IPS-18c (cell line): Measurements from ENCODE around the gene ATP8A1.
"Not testable (repeated sequence)": the region's sequence is repeated elsewhere in the genome, so short reads cannot be mapped to it uniquely, and the experiment has no call there.

ENCODE experiments used
- H3K4me3 ChIP-seq: 2 replicates; pipeline ENCODE4 v1.7.0; 2013; ENCODE audit warnings: low read depth, mild to moderate bottlenecking, low read length, moderate library complexity; ENCODE audit not compliant: insufficient read depth
- H3K9me3 ChIP-seq: one replicate; pipeline ENCODE4 v1.6.1; 2013; ENCODE audit warnings: mild to moderate bottlenecking, low read length, moderate library complexity; ENCODE audit not compliant: control insufficient read depth, insufficient read depth

ATP8A1 gene

DNA sequence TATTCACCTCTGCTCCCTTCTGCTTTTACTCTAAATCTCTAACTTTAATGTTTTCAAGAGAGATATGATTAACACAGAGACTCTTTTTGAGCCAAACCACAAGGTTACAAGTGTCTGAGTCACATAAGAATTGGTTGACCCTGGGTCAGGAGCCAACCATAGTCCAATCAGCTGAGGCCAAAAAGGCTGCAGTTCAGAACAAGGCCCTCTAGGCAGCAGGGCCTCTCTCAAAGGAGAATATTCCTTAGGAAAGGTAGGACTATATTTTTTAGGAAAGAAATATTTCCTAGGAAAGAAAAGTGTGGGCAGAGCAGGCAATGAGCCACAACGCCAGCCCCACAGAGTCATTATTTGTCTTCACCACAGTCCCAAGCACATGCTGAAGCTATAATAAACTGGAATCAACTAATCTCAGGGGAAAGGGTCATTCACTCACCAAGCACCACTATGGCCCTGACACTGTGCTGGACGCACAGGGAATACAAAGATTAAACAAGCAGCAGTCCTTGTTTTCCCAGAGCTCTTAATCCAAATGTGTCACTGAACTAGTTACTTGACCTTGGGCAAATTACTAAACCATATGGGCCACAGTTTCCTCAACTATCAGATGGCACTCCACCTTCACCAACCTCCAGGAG is 2.2 kb downstream of the ATP8A1 start:
- H3K4me3 ChIP-seq = no peak overlapping the region
- peaks cover 4% of the 10 kb centered on the region for H3K9me3 ChIP-seq

- Histone ChIP-seq H3K4me3 (no peak overlapping the region), H3K9me3 (peaks cover 4% of the 10 kb centered on the region)
Measured at GRCh38 chr4:42653626-42654560, 3.0 kb downstream of the ATP8A1 start.

DNA sequence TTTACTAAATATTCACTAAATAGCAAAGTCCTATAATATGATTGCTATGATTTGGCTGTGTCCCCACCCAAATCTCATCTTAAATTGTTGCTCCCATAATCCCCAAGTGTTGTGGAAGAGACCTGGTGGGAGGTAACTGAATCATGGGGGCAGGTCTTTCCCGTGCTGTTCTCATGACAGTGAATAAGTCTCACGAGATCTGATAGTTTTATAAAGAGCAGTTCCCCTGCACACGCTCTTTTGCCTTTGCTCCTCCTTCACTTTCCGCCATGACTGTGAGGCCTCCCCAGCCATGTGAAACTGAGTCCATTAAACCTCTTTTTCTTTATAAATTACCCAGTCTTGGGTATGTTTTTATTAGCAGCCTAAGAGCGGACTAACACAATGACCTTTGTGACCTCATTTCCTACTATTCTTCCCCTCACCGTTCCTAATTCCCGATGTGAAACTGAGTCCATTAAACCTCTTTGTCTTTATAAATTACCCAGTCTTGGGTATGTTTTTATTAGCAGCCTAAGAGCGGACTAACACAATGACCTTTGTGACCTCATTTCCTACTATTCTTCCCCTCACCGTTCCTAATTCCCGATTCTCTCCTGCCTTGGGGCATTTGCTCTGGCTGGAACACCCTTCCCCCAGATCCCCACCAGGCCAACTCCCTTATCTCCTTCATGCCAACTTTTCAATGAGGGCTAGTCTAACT is 4.2 kb downstream of the ATP8A1 start:
- not testable (repeated sequence) for H3K4me3 ChIP-seq, H3K9me3 ChIP-seq

- no peaks in the 10 kb centered on the region for H3K9me3 ChIP-seq
- no peak overlapping the region for H3K4me3 ChIP-seq
Measured at GRCh38 chr4:42649870-42650269, 7.0 kb downstream of the ATP8A1 start.

GRCh38 chr4:42646999-42647541 is 9.8 kb downstream of the ATP8A1 start:
- Histone ChIP-seq H3K9me3 (no peaks in the 10 kb centered on the region), H3K4me3 (no peak overlapping the region)

DNA sequence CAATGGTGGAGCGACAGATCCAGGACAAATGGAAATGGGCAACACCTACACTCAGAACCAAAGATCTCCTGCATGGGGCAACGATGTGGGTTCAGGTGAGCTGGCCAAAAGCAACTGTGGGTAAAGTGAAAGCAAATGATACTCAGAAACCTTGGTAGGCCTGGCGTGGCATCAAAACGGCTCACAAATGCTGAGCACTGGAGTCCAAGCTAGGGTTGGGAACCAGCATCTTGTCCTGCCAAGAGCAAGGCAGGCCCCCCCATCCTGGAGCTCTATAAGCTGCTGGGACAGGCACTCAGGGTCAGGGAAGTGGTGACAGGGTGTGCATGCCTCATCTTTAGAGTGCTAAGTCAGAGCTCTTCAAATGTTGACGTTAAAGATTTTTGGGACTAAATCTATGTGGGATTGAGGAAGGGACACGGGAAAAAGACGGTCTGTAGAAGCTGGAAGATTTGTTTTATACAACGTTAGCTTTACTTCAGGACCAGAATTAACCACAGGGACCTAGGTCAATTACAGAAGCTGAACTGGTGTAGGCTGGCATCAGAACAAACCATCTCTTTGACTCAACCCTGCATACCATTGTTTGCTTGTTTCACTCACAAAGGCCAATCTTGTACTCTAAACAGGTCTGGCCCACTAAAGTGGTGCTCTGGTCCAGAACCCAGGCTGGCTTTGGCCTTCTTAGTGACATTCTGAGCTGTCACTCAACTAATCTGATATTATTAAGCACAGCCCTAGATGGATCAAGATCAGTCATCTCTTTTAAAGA is 10.7 kb downstream of the ATP8A1 start:
- no peaks in the 10 kb centered on the region for H3K9me3 ChIP-seq
- no peak overlapping the region for H3K4me3 ChIP-seq

DNA sequence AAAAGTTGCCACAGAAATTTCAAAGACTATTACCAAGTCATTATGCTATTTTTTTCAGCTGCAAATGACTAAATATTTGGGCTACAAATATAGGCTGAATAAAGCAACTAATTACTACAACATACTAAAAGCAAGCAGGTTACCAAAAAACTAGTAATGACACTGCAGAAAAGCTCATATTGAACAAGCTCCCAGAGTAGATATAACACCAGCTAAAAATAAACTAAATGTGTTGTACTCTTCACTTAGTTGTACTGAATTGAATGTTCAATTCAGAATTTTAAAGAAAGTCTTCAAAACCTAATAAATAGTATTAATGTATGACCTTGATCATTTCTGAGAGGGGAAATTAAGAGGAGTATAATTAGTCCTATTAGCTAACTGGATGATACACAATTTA is 12.0 kb downstream of the ATP8A1 start:
- H3K4me3 ChIP-seq = no peak overlapping the region

DNA sequence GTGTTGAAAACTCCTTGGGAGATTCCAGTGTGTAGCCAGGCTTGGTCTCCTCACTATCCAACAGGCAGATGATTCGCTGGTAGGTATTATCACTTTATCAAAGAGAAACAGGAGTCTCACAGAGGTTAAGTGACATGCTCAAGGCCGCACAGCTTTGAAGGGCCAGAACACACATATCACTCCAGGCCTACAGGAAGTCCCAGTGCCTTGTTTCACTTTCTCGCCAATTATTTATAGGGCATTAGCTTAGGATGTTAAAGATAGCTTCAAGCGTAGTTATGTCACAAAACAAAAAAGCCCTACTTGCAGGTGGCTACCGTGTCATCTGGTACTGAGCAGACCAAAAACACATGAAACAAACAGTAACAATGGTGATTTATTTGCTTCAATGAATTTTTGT is 13.2 kb downstream of the ATP8A1 start:
- Histone ChIP-seq H3K9me3 (no peaks in the 10 kb centered on the region), H3K4me3 (no peak overlapping the region)

More for the DNA sequence above, 12.0 kb downstream of the ATP8A1 start:
- H3K9me3 ChIP-seq = no peaks in the 10 kb centered on the region

DNA sequence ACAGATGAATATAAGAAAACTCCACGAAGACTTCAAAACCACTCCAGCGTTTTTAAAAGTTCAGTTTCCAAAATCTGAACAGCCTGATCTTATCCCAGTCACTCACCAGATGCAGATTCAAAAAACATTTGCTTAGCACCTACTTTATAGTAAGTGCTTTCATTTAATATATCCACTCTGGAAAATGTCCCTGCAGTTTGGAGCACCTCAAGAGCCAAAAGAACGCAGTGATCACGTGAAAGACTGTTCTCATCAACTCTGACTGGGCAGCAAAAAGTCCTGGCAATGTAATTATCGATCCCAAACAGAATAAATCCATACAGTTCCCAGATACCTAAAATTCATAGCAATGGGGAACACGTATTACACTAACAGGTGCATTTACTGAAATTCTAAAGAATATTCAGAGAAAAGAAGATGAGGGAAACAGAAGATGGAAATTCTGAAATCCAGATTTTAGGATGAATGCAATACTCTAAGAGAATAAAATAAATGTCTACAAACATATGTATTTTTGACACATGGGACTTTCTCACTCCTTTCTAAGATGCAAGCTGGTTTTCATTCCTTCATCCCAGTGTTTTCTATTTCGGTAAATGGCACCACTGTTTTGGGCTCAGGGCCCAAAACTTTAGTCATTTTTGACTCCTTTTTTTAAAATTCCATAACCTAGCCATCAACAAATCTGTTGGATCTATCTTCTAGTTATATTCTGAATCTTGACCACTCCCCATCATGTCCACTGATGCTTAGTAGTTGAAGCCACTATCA is 13.9 kb downstream of the ATP8A1 start:
- Histone ChIP-seq H3K4me3 (no peak overlapping the region), H3K9me3 (no peaks in the 10 kb centered on the region)

DNA sequence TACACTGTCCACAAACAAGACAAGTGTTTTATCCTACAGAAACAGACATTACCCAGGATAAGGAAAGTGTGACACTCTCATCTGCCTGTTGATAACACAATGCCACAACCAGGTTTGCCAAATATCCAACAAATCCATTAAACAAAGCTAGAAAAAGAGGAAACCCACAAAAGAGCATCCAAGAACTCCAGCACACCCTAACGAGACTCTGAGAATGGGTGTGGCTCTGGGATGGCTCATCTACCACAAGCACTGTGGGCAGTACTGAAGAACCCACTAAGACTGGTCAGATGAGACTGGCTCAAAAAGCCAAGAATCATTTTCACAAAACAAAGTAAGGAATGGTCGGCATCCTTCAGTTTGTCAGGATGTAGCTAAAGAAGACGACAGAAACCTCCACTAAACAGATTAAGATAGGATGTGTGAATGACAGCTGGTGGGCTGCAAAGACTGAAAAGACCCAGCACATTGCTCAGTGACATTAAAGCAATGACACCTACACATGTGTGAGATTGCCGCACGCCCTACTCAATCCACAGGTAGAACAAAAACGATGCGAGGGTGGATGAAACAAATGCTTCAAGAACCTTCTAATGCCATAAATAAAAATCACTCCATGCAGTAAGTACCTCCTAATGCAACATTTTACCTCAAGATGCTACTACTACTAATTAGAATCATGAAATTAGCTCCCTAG is 14.7 kb downstream of the ATP8A1 start:
- Histone ChIP-seq H3K4me3 (no peak overlapping the region), H3K9me3 (no peaks in the 10 kb centered on the region)

DNA sequence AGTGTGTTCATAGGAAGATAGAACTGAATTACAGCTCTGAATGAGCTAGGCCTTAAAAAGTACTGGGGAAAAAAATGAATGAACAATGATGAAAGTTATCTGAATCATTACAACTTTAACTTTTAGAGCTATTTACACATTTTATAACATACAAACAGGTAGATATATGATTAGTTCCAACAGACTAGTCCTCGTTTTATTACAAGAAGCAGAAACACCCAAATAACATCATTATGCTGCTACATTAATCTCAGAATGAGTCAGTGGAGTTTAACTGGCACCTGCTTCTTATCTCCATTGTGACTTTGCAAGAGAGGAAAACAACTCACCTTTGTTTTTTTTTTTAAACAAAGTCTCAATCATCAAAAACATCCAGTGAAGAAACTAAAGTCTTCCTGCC is 15.2 kb downstream of the ATP8A1 start:
- Histone ChIP-seq H3K4me3 (no peak overlapping the region), H3K9me3 (no peaks in the 10 kb centered on the region)

- Histone ChIP-seq H3K9me3 (no peaks in the 10 kb centered on the region), H3K4me3 (no peak overlapping the region)
Measured at GRCh38 chr4:42641161-42641560, 15.7 kb downstream of the ATP8A1 start.

DNA sequence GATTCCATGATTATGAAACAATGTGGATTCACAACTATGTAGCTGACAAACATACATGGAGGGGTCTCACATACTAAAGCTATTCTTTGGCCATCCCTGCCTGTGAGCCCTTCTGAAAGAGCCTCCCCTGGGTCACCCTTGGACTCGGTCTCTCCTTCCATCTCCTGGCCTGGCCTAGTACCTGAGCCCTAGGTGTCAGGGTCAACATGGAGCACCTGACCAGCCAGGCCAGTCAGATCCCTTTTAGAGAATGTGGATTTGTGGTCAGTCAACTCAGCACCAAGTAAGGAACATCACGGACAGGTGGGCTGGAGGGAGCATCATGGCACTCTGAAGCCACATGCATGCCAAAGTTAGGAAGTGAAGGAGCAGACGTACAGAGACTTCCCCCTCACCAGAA is 16.3 kb downstream of the ATP8A1 start:
- Histone ChIP-seq H3K4me3 (no peak overlapping the region), H3K9me3 (no peaks in the 10 kb centered on the region)

GRCh38 chr4:42638993-42639392 is 17.9 kb downstream of the ATP8A1 start:
- no peaks in the 10 kb centered on the region for H3K9me3 ChIP-seq
- H3K4me3 ChIP-seq = no peak overlapping the region

GRCh38 chr4:42638321-42638720 is 18.6 kb downstream of the ATP8A1 start:
- Histone ChIP-seq H3K4me3 (no peak overlapping the region), H3K9me3 (no peaks in the 10 kb centered on the region)

GRCh38 chr4:42637867-42638266 is 19.0 kb downstream of the ATP8A1 start:
- H3K4me3 ChIP-seq = no peak overlapping the region
- H3K9me3 ChIP-seq = no peaks in the 10 kb centered on the region
